ENCODE data around the gene NXPH3. TPM values are rescaled to one million over a fixed set of nuclear protein-coding genes. Genes with fewer than 3 reads are reported as not detected.

Gene NXPH3
- total and polyA plus RNA-seq, 2 experiments from 2014 or later, result 0.77 to 1.2 TPM

- no peak for TF ChIP-seq EZH2 (IDR thresholded peaks at IDR 0.05; ENCODE audit: borderline replicate concordance)
- no peaks in the 10 kb centered on the region for H3K79me2 ChIP-seq
- H3K4me1 ChIP-seq (ENCODE audit: insufficient read depth), result peaks cover 10% of the 10 kb centered on the region
- no peaks in the 10 kb centered on the region for H3K36me3 ChIP-seq (replicated peaks; ENCODE audit: insufficient read depth, low read depth)
- H3K9me3 ChIP-seq (ENCODE audit: low read depth), result no peaks in the 10 kb centered on the region
- H3K4me2 ChIP-seq, result peak overlapping the region; percentile 100
- no peaks in the 10 kb centered on the region for H4K20me1 ChIP-seq (ENCODE audit: insufficient read depth, poor library complexity, severe bottlenecking)
- no peaks in the 10 kb centered on the region for H3K9me2 ChIP-seq (replicated peaks; ENCODE audit: insufficient read depth)
- H2AFZ ChIP-seq, result no peak overlapping the region
- WGBS (ENCODE audit: low lambda C conversion rate, missing lambda C conversion rate), result 11% methylated on average over 29 of the region's 29 CpGs
- DNase-seq (ENCODE audit: low spot score), result no peak
- H3K27ac ChIP-seq, result no peak overlapping the region
- peaks cover 55% of the 10 kb centered on the region for H3K27me3 ChIP-seq
- no peak overlapping the region for H3K4me3 ChIP-seq
Measured at GRCh38 chr17:49574945-49575678, 559 bp upstream of the NXPH3 start.

- WGBS (ENCODE audit: low lambda C conversion rate, missing lambda C conversion rate), result 0% methylated on average over 6 of the region's 68 CpGs
- H2AFZ ChIP-seq, result peak overlapping the region; percentile 56
- no peak overlapping the region for H3K27ac ChIP-seq
- TF ChIP-seq EZH2 (IDR thresholded peaks at IDR 0.05; ENCODE audit: borderline replicate concordance), result no peak
- no peak for TF ChIP-seq CTCF (IDR thresholded peaks at IDR 0.05; ENCODE audit: poor library complexity)
- TF ChIP-seq EZH2phosphoT487 (IDR thresholded peaks at IDR 0.05; ENCODE audit: low read depth, severe bottlenecking, unreplicated experiment), result no peak
- H4K20me1 ChIP-seq (ENCODE audit: insufficient read depth, poor library complexity, severe bottlenecking), result no peaks in the 10 kb centered on the region
- peak overlapping the region; percentile 94 for H3K4me3 ChIP-seq
- H3K9me3 ChIP-seq (ENCODE audit: low read depth), result no peaks in the 10 kb centered on the region
- H3K27me3 ChIP-seq, result peaks cover 46% of the 10 kb centered on the region
- H3K4me1 ChIP-seq (ENCODE audit: insufficient read depth), result peaks cover 10% of the 10 kb centered on the region
- no peaks in the 10 kb centered on the region for H3K9me2 ChIP-seq (replicated peaks; ENCODE audit: insufficient read depth)
- no peaks in the 10 kb centered on the region for H3K79me2 ChIP-seq
- no peaks in the 10 kb centered on the region for H3K36me3 ChIP-seq (replicated peaks; ENCODE audit: insufficient read depth, low read depth)
- peak overlapping the region; percentile 100 for H3K4me2 ChIP-seq
- peak; percentile 68 for DNase-seq (ENCODE audit: low spot score)
Measured at GRCh38 chr17:49576088-49576916, 631 bp downstream of the NXPH3 start.

GRCh38 chr17:49576917-49577649, 1.4 kb downstream of the NXPH3 start:
- Histone ChIP-seq H3K4me3 (peak overlapping the region; percentile 94), H3K27ac (no peak overlapping the region), H3K4me2 (peak overlapping the region; percentile 100), H3K27me3 (peaks cover 38% of the 10 kb centered on the region), H3K9me2 (replicated peaks; ENCODE audit: insufficient read depth) (no peaks in the 10 kb centered on the region), H2AFZ (peak overlapping the region; percentile 56), H3K79me2 (no peaks in the 10 kb centered on the region), H3K9me3 (ENCODE audit: low read depth) (no peaks in the 10 kb centered on the region), H4K20me1 (ENCODE audit: insufficient read depth, poor library complexity, severe bottlenecking) (no peaks in the 10 kb centered on the region), H3K4me1 (ENCODE audit: insufficient read depth) (peaks cover 10% of the 10 kb centered on the region), H3K36me3 (replicated peaks; ENCODE audit: insufficient read depth, low read depth) (no peaks in the 10 kb centered on the region)
- TF ChIP-seq EZH2phosphoT487 (IDR thresholded peaks at IDR 0.05; ENCODE audit: low read depth, severe bottlenecking, unreplicated experiment) (no peak), CTCF (IDR thresholded peaks at IDR 0.05; ENCODE audit: poor library complexity) (no peak), EZH2 (IDR thresholded peaks at IDR 0.05; ENCODE audit: borderline replicate concordance) (no peak)
- 30% methylated on average over 12 of the region's 22 CpGs for WGBS (ENCODE audit: low lambda C conversion rate, missing lambda C conversion rate)
- DNase-seq (ENCODE audit: low spot score), result peak; percentile 5
